GM19193 (cell line): Measurements from ENCODE around the gene AK9.

Experiments used
- POLR2A ChIP-seq: IDR thresholded peaks from 4 replicates; pipeline ENCODE4 v1.6.1; 2011; ENCODE audit not compliant: insufficient read depth, insufficient read length; ENCODE audit errors: extremely low read depth

AK9 gene

GRCh38 chr6:109690737-109691621 is at the start of gene AK9, which contains the start of gene FIG4:
Gene AK9 (minus strand): TSS chr6:109691202. CDS start chr6:109675745, 15,457 bp downstream.
Gene FIG4 (plus strand): TSS chr6:109691296. CDS start chr6:109691436, 140 bp downstream.
- TF ChIP-seq POLR2A: peak; percentile 75

- TF ChIP-seq POLR2A: no peak
Measured at GRCh38 chr6:109740787-109741186, 49.8 kb upstream of the AK9 start.

- no peak for TF ChIP-seq POLR2A
Measured at GRCh38 chr6:109739686-109740085, 48.7 kb upstream of the AK9 start.

- no peak for TF ChIP-seq POLR2A
Measured at GRCh38 chr6:109738667-109739066, 47.7 kb upstream of the AK9 start.

GRCh38 chr6:109738255-109738654 is 47.3 kb upstream of the AK9 start:
- TF ChIP-seq POLR2A: no peak

GRCh38 chr6:109736273-109737025 is 45.4 kb upstream of the AK9 start:
- no peak for TF ChIP-seq POLR2A

GRCh38 chr6:109722564-109723254 is 31.7 kb upstream of the AK9 start:
- TF ChIP-seq POLR2A: no peak

- TF ChIP-seq POLR2A: no peak
Measured at GRCh38 chr6:109722011-109722410, 31.0 kb upstream of the AK9 start.

- no peak for TF ChIP-seq POLR2A
Measured at GRCh38 chr6:109720311-109720710, 29.3 kb upstream of the AK9 start.

- no peak for TF ChIP-seq POLR2A
Measured at GRCh38 chr6:109718991-109719390, 28.0 kb upstream of the AK9 start.

- no peak for TF ChIP-seq POLR2A
Measured at GRCh38 chr6:109717971-109718370, 27.0 kb upstream of the AK9 start.

- no peak for TF ChIP-seq POLR2A
Measured at GRCh38 chr6:109715616-109716015, 24.6 kb upstream of the AK9 start.

- no peak for TF ChIP-seq POLR2A
Measured at GRCh38 chr6:109714611-109715010, 23.6 kb upstream of the AK9 start.

- no peak for TF ChIP-seq POLR2A
Measured at GRCh38 chr6:109714166-109714565, 23.2 kb upstream of the AK9 start.

- no peak for TF ChIP-seq POLR2A
Measured at GRCh38 chr6:109713097-109713496, 22.1 kb upstream of the AK9 start.
